Measurements from ENCODE around the gene FMNL2.
"Not testable (repeated sequence)": the region's sequence is repeated elsewhere in the genome, so short reads cannot be mapped to it uniquely, and the experiment has no call there.

FMNL2 gene

GRCh38 chr2:152376968-152377367 is 42.0 kb downstream of the FMNL2 start:
- DNase-seq: no peak

- DNase-seq: no peak
Observed at GRCh38 chr2:152379089-152379488, 44.1 kb downstream of the FMNL2 start.

DNA sequence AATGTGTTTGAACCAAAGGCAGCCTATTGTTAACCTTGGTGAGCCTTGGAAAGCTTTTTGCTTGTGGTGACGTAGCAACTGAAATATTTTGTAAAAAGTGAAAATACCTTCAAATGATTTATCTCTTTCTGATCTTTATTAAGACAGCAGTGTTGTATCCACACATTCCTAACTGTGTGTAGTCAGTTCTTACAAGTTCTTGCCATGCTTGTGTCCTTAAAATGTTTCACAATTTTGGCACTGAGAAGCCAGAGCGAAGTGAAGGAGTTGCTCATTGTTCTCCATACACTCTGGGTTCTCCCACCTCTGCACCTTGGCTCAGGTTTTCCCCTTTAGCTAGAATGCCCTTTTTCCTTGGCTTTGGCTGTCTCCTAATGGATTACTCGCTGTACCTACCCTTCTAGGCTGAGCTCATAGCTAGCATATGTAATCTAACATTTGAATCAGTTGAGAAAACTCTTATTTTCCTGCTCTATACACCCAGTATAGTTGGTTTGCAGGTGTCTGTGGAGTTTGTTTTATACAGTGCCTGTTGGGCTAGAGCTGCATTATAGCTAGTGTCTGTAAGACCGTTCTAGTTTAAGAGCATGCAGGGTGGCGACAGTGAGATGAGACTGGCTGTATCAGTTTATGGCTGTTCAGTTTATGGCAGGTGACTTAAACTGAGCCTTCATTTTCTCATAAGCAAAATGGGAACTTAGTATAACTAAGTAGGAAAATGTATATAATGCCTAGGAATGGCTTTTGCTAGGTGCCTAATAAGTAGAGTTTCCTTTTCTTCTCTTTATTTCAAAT is 45.5 kb downstream of the FMNL2 start:
- no peak for DNase-seq

GRCh38 chr2:152383702-152384101 is 48.7 kb downstream of the FMNL2 start:
- DNase-seq: no peak

DNA sequence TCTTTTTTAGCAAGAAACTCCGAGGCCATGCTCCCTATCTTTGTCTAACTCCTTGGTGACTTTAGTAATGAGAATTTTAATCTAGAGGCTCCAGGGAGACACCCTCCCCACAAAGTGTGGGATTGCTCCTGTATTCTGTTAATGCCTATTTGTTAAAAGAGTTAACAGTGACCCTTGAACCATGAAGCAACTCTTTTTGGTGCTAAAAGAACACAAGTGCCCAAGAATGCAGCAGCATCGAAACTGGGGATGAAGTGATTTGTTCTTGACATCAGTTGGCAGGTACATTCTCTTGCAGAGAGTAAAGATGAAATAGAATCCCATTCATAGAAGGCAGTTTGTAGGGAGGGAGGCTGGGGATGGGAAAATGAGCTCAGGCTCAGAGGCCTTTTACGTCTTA is 50.0 kb downstream of the FMNL2 start:
- DNase-seq: no peak

DNA sequence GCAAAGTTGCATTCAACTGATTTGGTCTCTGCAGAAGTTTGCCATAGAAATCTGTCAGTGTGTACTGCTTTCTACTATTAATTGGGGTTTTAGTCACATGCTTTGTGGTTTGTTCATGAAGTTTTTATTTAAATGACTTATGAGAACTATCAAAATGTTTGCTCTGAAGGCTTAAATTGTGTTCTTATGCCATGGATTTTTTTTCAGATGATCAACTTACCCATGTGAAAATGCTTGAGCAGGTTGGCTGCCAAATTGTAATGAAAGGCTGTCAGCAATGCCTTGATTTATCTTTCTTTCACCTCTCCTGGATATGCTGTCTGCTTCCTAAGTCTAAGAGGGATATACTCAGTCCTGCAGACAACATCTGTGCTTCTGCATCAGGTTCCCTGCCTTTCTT is 50.7 kb downstream of the FMNL2 start:
- DNase-seq: no peak

- DNase-seq: no peak
Observed at GRCh38 chr2:152386266-152386665, 51.3 kb downstream of the FMNL2 start.

DNA sequence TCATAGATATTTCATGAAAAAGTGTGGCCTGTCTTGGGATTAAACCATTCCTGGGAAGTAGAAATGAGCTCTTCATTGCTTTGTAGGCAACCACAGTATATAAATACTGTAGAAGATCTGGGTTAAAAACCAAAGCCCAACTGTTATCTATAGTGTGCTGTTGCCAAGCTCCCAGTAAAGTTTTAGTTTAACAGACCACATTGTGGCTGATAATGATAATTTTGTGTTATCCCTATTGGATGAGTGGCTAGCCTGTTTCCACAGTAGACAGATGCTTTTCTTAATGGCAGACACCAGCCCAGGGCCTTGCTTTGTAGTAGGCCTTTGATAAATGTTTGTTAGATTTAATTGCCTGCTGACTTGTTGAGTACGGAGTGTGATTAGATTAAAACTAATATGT is 52.1 kb downstream of the FMNL2 start:
- no peak for DNase-seq

GRCh38 chr2:152388269-152388668 is 53.3 kb downstream of the FMNL2 start:
- DNase-seq: not testable (repeated sequence)

DNA sequence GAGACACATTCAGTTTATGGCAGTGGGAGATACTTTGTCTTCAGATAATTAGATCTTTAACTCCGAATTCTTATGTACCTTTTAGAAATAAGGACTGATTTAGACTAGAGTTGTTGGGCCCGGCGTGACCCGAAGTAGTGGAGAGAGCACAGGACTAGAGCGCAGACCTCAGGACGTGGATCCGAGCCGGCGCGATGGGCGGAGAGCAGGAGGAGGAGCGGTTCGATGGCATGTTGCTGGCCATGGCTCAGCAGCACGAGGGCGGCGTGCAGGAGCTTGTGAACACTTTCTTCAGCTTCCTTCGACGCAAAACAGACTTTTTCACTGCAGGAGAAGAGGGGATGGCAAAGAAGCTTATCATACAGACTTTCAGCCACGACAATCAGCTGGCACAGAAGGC is 54.5 kb downstream of the FMNL2 start:
- no peak for DNase-seq

DNA sequence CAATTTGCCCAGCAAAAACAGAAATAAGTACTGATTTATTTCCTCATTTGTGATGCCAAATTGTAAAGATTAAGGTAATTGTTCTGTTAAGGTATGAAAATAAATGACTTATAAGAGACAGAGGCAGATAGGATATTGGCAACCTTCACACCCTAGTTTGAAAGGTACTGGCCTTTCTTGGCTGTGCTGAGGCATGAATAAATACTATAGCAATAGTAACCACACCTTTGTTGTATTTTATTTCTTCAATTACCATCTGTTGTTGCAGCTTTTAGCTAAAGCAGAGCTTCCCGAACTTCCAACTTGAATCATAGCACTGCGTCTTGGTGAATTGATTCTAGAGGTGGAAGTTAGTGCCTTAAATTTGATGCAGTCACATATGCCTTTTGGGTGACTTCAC is 55.9 kb downstream of the FMNL2 start:
- no peak for DNase-seq

DNA sequence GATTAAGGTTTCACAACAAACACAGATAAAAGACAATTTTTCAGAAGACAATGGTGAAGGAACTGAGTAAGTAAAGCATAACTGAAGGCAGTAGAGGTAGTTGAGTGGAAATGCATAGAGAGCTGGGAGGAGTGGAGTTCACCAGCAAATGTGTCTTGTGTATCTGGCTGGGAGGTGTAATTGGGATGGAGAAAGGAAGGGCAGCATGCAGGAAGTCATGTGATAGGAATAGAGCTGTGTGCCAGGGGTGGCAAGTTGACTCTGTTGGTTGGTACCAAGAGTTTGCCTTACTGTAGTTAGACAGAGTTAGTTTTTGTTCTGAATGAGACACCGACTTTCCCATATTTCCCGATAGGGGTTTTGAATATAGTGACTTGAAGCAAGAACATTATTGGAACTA is 56.3 kb downstream of the FMNL2 start:
- no peak for DNase-seq

GRCh38 chr2:152393377-152393776 is 58.4 kb downstream of the FMNL2 start:
- no peak for DNase-seq

DNA sequence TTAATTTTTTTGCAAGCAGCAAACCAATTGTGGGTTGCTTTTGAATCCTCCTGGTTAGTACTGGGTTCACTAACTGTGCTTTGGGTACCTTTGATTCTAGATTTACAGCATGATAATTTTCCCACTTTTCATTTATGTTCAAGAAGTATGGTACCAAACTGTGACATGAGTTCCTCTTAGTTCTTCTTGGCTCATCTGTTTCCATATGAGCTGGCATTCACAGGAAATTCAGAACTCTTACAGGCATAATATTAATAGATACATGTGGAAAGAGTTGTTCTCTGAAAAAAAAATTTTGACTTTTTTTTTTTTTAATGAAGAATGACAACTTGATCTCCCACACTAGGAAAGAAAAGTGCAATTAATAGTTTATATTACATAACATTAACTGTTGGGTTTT is 59.4 kb downstream of the FMNL2 start:
- DNase-seq: no peak

DNA sequence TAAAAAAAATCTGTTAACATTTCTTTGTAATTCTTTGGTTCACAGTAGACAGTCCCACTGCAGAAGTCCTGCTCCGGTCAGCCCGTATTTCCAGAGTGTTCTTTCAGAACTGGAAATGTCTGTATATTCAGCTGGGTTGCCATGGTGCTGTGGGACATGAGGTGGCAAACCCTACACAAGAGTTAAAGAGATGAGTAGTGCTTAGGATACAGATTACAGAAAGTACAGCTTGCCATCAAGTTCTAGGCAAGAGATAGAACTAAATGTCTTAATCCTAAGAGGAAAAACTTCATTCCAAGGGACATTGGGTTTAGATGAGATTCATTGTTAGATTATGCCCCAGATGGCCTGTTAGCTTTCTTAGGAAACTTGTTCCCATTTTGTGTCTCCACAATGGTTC is 60.1 kb downstream of the FMNL2 start:
- DNase-seq: no peak

- no peak for DNase-seq
Observed at GRCh38 chr2:152395572-152395971, 60.6 kb downstream of the FMNL2 start.

DNA sequence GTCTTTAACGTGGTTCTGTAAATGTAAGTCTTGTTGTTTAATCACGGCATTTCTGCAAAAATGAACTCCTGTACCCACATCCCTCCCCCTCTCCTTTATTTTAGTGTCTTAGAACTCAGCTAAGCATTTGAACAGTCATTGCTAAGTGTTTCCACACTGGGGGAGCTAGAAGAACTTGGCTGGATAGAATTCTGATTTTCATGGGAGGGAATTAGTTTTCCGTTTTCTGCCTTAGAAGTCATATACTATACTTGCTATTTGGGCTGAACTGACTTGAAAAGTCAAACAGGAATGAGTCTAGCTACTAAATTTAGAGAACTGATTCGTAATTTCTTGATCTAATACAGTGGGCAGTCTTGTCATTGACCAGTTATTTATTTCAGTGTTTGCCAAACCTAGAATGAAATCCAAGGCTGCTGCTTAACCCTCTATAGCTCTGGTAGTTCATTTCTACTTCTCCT is 61.1 kb downstream of the FMNL2 start:
- DNase-seq: no peak

GRCh38 chr2:152396763-152397162 is 61.8 kb downstream of the FMNL2 start:
- no peak for DNase-seq

DNA sequence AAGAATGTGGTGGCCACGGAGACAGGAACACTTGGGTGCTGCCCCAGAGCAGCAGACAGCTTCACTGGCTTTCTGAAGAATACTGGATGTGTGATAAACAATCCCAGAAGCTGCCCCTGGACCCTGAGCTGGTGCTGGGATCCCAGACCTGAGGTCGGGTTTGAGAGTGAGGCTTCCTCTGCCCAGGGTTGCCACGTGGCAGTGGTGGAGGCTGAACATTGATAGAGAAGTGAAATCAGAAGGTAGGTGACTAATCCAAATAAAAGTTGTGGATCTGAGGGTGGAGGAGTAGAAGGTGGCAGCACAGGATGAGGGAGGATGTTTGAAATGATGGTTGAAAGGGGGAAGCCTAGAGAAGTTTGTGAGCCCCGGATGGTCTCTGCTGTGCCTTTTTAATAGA is 64.0 kb downstream of the FMNL2 start:
- DNase-seq: no peak

DNA sequence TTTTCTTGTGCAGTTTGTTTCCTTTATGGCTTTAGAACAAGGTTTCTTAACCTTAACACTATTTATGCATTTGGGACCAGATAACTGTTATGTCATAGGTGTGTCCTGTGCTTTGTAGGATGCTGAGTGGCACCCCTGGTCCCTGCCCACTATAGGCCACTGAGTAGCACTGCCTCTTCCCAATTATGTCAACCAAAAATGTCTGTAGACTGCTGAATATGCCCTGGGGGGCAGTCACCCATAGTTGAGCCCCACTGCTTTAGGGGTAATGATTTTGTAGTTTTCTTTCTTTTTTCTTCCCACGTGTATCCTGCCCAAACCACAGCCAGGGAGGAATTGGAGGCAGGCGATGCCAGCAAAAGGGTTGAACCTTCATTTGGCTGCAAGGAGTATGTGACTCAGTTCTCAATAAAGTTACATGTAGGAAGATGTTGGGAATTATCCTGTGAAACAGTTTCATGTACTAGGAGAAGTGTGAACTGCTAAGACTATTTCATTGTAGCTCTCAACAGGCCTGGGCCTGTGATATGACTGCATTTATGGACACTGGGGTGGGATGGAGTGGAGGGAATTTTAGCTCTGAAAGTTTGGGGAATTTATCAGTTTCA is 65.7 kb downstream of the FMNL2 start:
- no peak for DNase-seq

DNA sequence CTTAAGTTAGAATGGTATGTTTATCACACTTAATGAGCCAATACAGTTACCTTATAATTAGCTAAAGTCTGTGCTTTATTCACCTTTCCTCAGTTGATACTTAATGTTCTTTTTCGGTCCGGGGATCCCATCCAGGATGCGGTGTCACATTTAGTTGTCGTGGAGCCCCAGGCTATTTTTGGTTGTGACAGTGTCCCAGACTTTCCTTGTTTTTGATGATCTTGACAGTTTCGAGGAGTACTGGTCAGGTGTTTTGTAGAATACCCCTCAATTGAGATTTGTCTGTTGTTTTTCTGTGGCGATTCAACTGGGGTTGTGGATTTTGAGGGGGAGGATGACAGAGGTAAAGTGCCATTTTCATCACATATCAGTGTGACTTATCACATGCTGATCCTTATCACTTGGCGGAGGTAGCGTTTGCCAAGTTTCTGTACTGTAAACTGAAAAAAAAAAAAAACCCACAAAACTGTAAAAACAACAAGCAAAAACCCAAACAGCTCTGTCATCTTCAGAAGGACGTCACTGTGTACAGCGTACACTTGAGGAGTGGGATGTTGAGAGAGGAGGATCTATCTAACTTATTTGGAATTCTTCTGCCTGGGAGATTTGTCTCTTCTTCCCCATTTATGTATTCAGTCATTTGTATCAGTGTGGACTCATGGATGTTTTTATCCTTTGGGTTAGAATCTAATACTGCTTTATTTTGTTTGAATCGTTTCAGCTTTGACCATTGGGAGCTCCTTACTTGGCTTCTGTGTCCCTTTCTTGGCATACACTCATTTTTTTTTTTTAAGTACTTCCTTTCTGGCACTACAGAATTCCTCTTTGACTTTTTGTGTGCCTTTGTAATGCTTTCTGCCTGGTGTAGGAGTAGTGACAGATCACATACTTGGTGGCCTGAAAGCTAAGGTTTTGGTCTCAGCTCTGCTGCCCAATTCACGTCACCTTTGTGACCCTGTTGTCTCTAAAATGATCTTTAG is 68.1 kb downstream of the FMNL2 start:
- no peak for DNase-seq

DNA sequence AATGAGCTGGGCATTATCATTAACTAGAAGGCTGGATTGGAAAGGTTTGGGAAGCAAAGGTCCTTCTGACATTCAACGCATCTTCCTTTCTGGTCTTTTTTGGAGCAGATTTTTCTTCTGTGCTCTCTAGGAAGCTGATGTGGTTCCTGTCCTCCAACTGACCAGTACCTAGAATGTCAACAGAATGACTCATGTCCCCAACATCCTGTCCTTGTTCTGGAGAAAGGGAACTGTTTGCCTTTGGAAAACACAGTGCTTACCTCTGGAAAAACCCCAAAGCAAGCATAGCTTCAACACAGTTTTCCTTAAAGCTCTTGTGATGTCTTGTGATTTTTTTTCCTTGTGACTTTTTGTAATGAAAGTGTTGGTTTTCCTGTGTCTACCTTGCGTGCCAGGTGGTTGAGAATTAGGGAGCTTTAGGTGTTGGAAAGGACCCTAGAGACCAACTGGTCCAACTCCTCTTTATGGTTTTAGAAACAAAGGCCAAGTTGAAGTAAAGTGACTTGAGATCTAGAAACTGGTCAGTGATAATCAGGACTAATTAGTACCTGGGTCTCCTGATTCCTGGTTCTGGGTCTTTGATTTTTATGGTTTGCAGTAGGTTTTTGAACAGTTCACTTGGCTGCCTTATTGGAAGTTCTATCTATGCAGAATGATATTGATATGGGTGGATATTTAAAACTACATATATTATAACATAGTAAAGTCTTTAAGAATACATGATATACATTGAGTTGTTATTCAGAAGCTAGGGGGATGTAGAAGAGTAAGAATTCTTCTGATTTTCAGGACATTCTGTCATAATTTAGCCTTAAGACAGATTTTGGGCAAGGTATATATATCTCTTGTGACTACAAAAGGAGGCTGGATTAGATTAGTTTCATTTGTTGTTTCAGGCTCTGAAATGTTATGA is 70.5 kb downstream of the FMNL2 start:
- no peak for DNase-seq
